ENCODE measurements around the gene POFUT2.
A peak's percentile ranks its signal among the peaks of the same experiment; 100 is the strongest.

POFUT2 gene

GRCh38 chr21:45236481-45236880, 51.2 kb downstream of the POFUT2 start:
- TF ChIP-seq ZBTB7A (IDR thresholded peaks at IDR 0.05; ENCODE audit: low read depth) (no peak), RAD21 (IDR thresholded peaks at IDR 0.05; ENCODE audit: low read depth) (peak; percentile 39; the same call in 1 of the 2 replicates), TCF12 (IDR thresholded peaks at IDR 0.05; ENCODE audit: low read depth) (no peak)

DNA sequence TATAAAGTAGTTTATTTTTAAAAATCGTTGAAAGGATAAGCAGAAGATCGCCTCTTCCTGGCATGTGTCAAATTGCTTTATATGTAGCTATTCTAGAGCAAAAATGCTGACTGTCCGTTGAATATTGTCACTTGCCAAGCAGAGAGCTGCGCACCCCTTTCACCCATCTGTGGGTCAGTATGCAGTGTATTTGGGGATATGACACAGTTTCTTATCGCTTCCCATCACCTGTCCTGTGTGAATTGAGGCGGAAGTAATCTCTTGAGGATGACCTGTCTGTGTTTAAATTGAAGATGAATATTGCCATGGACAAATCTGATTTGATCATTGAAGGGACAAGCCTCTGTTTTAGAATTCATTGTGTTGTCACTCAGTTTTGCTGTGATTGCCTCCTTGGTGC, 52.2 kb downstream of the POFUT2 start:
- TF ChIP-seq YY1 (IDR thresholded peaks at IDR 0.05; ENCODE audit: low read depth) (no peak), RAD21 (IDR thresholded peaks at IDR 0.05; ENCODE audit: low read depth) (no peak), TCF12 (IDR thresholded peaks at IDR 0.05; ENCODE audit: low read depth) (no peak), CREB1 (IDR thresholded peaks at IDR 0.05; ENCODE audit: low read depth) (no peak), EGR1 (IDR thresholded peaks at IDR 0.05) (no peak), TEAD4 (IDR thresholded peaks at IDR 0.05) (no peak), TAF1 (IDR thresholded peaks at IDR 0.05; ENCODE audit: low read depth) (no peak), CEBPB (IDR thresholded peaks at IDR 0.05) (no peak), ZBTB7A (IDR thresholded peaks at IDR 0.05; ENCODE audit: low read depth) (no peak), EP300 (IDR thresholded peaks at IDR 0.05; ENCODE audit: borderline replicate concordance) (no peak), MAX (IDR thresholded peaks at IDR 0.05) (no peak), NFIC (IDR thresholded peaks at IDR 0.05) (no peak), FOXM1 (IDR thresholded peaks at IDR 0.05; ENCODE audit: borderline replicate concordance, low read depth) (no peak), USF1 (IDR thresholded peaks at IDR 0.05) (no peak)
- TF ChIP-seq, protein P1, sequence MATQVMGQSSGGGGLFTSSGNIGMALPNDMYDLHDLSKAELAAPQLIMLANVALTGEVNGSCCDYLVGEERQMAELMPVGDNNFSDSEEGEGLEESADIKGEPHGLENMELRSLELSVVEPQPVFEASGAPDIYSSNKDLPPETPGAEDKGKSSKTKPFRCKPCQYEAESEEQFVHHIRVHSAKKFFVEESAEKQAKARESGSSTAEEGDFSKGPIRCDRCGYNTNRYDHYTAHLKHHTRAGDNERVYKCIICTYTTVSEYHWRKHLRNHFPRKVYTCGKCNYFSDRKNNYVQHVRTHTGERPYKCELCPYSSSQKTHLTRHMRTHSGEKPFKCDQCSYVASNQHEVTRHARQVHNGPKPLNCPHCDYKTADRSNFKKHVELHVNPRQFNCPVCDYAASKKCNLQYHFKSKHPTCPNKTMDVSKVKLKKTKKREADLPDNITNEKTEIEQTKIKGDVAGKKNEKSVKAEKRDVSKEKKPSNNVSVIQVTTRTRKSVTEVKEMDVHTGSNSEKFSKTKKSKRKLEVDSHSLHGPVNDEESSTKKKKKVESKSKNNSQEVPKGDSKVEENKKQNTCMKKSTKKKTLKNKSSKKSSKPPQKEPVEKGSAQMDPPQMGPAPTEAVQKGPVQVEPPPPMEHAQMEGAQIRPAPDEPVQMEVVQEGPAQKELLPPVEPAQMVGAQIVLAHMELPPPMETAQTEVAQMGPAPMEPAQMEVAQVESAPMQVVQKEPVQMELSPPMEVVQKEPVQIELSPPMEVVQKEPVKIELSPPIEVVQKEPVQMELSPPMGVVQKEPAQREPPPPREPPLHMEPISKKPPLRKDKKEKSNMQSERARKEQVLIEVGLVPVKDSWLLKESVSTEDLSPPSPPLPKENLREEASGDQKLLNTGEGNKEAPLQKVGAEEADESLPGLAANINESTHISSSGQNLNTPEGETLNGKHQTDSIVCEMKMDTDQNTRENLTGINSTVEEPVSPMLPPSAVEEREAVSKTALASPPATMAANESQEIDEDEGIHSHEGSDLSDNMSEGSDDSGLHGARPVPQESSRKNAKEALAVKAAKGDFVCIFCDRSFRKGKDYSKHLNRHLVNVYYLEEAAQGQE (IDR thresholded peaks at IDR 0.05; ENCODE audit: low read depth), result no peak

DNA sequence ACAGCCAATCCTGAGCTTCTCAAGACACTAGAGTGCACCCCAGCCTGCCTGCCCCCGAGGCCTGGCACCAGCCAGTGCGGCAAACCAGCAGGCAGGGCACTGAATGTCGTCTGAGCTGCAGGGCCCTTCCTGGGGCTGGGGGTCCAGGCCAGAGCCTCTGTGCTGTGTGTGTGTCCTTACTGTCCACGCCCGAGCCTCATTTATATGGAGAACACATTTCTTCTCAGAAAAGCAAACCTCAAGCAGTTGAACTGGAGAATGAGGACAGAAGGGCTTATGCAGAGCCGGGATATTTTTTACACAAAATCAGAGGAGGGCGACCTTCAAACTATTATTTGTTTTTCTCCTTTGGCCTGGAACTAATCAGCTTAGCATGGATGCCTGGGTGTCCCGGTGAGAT, 52.7 kb downstream of the POFUT2 start:
- TF ChIP-seq CREB1 (IDR thresholded peaks at IDR 0.05; ENCODE audit: low read depth) (no peak), FOXM1 (IDR thresholded peaks at IDR 0.05; ENCODE audit: borderline replicate concordance, low read depth) (no peak), RAD21 (IDR thresholded peaks at IDR 0.05; ENCODE audit: low read depth) (no peak), EP300 (IDR thresholded peaks at IDR 0.05; ENCODE audit: borderline replicate concordance) (no peak), TAF1 (IDR thresholded peaks at IDR 0.05; ENCODE audit: low read depth) (no peak), ZBTB7A (IDR thresholded peaks at IDR 0.05; ENCODE audit: low read depth) (no peak), TEAD4 (IDR thresholded peaks at IDR 0.05) (no peak), USF1 (IDR thresholded peaks at IDR 0.05) (no peak), NFIC (IDR thresholded peaks at IDR 0.05) (no peak), YY1 (IDR thresholded peaks at IDR 0.05; ENCODE audit: low read depth) (no peak), EGR1 (IDR thresholded peaks at IDR 0.05) (no peak), MAX (IDR thresholded peaks at IDR 0.05) (no peak), TCF12 (IDR thresholded peaks at IDR 0.05; ENCODE audit: low read depth) (no peak), CEBPB (IDR thresholded peaks at IDR 0.05) (no peak)
- TF ChIP-seq, protein P1 (IDR thresholded peaks at IDR 0.05; ENCODE audit: low read depth), result no peak

- TF ChIP-seq YY1 (IDR thresholded peaks at IDR 0.05; ENCODE audit: low read depth), result no peak
- TF ChIP-seq CEBPB (IDR thresholded peaks at IDR 0.05), result no peak
- TF ChIP-seq USF1 (IDR thresholded peaks at IDR 0.05), result no peak
- TF ChIP-seq FOXM1 (IDR thresholded peaks at IDR 0.05; ENCODE audit: borderline replicate concordance, low read depth), result no peak
- TF ChIP-seq MAX (IDR thresholded peaks at IDR 0.05), result no peak
- no peak for TF ChIP-seq RAD21 (IDR thresholded peaks at IDR 0.05; ENCODE audit: low read depth)
- no peak for TF ChIP-seq ZBTB7A (IDR thresholded peaks at IDR 0.05; ENCODE audit: low read depth)
- TF ChIP-seq, protein P1 (IDR thresholded peaks at IDR 0.05; ENCODE audit: low read depth), result no peak
- TF ChIP-seq TAF1 (IDR thresholded peaks at IDR 0.05; ENCODE audit: low read depth), result no peak
- no peak for TF ChIP-seq EP300 (IDR thresholded peaks at IDR 0.05; ENCODE audit: borderline replicate concordance)
- TF ChIP-seq TCF12 (IDR thresholded peaks at IDR 0.05; ENCODE audit: low read depth), result no peak
- TF ChIP-seq NFIC (IDR thresholded peaks at IDR 0.05), result no peak
- no peak for TF ChIP-seq EGR1 (IDR thresholded peaks at IDR 0.05)
- no peak for TF ChIP-seq CREB1 (IDR thresholded peaks at IDR 0.05; ENCODE audit: low read depth)
- TF ChIP-seq TEAD4 (IDR thresholded peaks at IDR 0.05), result no peak
These were observed 53.6 kb downstream of the POFUT2 start for GRCh38 chr21:45234127-45234526.

Measured in Ishikawa (cell line).